Neural cell (in vitro differentiated cells): ENCODE results near the gene NPC1. TPM values are rescaled to one million over a fixed set of nuclear protein-coding genes. Genes with fewer than 3 reads are reported as not detected.

Experiments used
- H2AFZ ChIP-seq: fragments of 200-600, 300-800 bp; sonication (generic), shearing (Covaris generic); 2 replicates; pipeline ENCODE4 v1.6.0; 2014; ENCODE audit warnings: low read depth, mild to moderate bottlenecking, antibody characterized with exemption, low read length, moderate library complexity
- H3F3A ChIP-seq: fragments of 200-600 bp; shearing (Covaris generic); 2 replicates; pipeline ENCODE4 v1.6.1; 2016; ENCODE audit warnings: mild to moderate bottlenecking, moderate library complexity, mixed read lengths, antibody characterized with exemption, low read length; ENCODE audit not compliant: insufficient read depth, poor library complexity, severe bottlenecking
- H3K27ac ChIP-seq: fragments of 200-600, 300-800 bp; sonication (generic), shearing (Covaris generic); 2 replicates; pipeline ENCODE4 v1.5.1; 2014; ENCODE audit warnings: mild to moderate bottlenecking, low read length, moderate library complexity
- H3K27me3 ChIP-seq: fragments of 300-800, 200-600 bp; sonication (generic), shearing (Covaris generic); 2 replicates; pipeline ENCODE4 v1.6.0; 2014; ENCODE audit warnings: mild to moderate bottlenecking, low read depth, low read length, moderate library complexity; ENCODE audit not compliant: insufficient read depth
- H3K36me3 ChIP-seq: fragments of 300-800, 200-600 bp; sonication (generic), shearing (Covaris generic); 2 replicates; pipeline ENCODE4 v1.5.1; 2014; ENCODE audit warnings: mild to moderate bottlenecking, antibody characterized with exemption, low read length, moderate library complexity; ENCODE audit not compliant: insufficient read depth
- H3K4me2 ChIP-seq: fragments of 300-800, 200-600 bp; sonication (generic), shearing (Covaris generic); 2 replicates; pipeline ENCODE4 v1.6.0; 2014; ENCODE audit warnings: mild to moderate bottlenecking, low read length
- H3K4me3 ChIP-seq: fragments of 300-800, 200-600 bp; sonication (generic), shearing (Covaris generic); 2 replicates; pipeline ENCODE4 v1.5.1; 2014; ENCODE audit warnings: mild to moderate bottlenecking, low read length, moderate library complexity
- H3K79me2 ChIP-seq: fragments of 200-600 bp; shearing (Covaris generic); replicated peaks from 2 replicates; pipeline ENCODE4 v1.6.0; 2014; ENCODE audit warnings: mild to moderate bottlenecking, low read length, moderate library complexity; ENCODE audit not compliant: insufficient read depth
- H3K9ac ChIP-seq: fragments of 300-800, 200-600 bp; sonication (generic), shearing (Covaris generic); 2 replicates; pipeline ENCODE4 v1.6.1; 2016; ENCODE audit warnings: mild to moderate bottlenecking, low read length, mixed read lengths
- H3K9me2 ChIP-seq: fragments of 200-600 bp; shearing (Covaris generic); 2 replicates; pipeline ENCODE4 v1.6.1; 2016; ENCODE audit warnings: mild to moderate bottlenecking, low read length, mixed read lengths; ENCODE audit not compliant: insufficient read depth
- H3K9me3 ChIP-seq: fragments of 200-600, 300-800 bp; sonication (generic), shearing (Covaris generic); 2 replicates; pipeline ENCODE4 v1.6.1; 2016; ENCODE audit warnings: mild to moderate bottlenecking, mixed run types, low read length, moderate library complexity, mixed read lengths
- H4K20me1 ChIP-seq: fragments of 200-600 bp; shearing (Covaris generic); 2 replicates; pipeline ENCODE4 v1.6.1; 2016; ENCODE audit warnings: mild to moderate bottlenecking, mixed run types; ENCODE audit not compliant: insufficient read depth
- EP300 ChIP-seq: fragments of 450-650 bp; conservative IDR thresholded peaks from 2 replicates; pipeline ENCODE4 v1.6.1; 2014; ENCODE audit warnings: antibody characterized with exemption, mild to moderate bottlenecking, moderate library complexity; ENCODE audit not compliant: poor library complexity, severe bottlenecking
- EZH2 ChIP-seq: fragments of 200-600, 300-800 bp; shearing (Covaris generic), sonication (generic); IDR thresholded peaks from 2 replicates; pipeline ENCODE4 v1.6.1; 2014; ENCODE audit warnings: antibody characterized with exemption, low read length, borderline replicate concordance, mild to moderate bottlenecking; ENCODE audit not compliant: insufficient read depth, poor library complexity, severe bottlenecking
- MXI1 ChIP-seq: fragments of 450-650 bp; conservative IDR thresholded peaks from 2 replicates; pipeline ENCODE4 v1.6.1; 2014; ENCODE audit warnings: antibody characterized with exemption, mild to moderate bottlenecking; ENCODE audit not compliant: poor library complexity, severe bottlenecking
- POLR2AphosphoS5 ChIP-seq: IDR thresholded peaks from 2 replicates; pipeline ENCODE4 v1.6.1; 2012
- RAD21 ChIP-seq: fragments of 450-650 bp; conservative IDR thresholded peaks from 2 replicates; pipeline ENCODE4 v1.6.1; 2014; ENCODE audit warnings: antibody characterized with exemption, mild to moderate bottlenecking, moderate library complexity
- SMC3 ChIP-seq: fragments of 450-650 bp; conservative IDR thresholded peaks from 2 replicates; pipeline ENCODE4 v1.6.1; 2014; ENCODE audit warnings: antibody characterized with exemption, mild to moderate bottlenecking, moderate library complexity; ENCODE audit not compliant: poor library complexity
- TAF1 ChIP-seq: IDR thresholded peaks from 2 replicates; pipeline ENCODE4 v1.6.1; 2012; ENCODE audit warnings: low read depth
- polyA plus RNA-seq: library from polyadenylated mRNA; depleted of rRNA; stranded (reverse); fragments of >200 nt; gene quantifications from 2 replicates; pipeline ENCODE4 v1.2.3, GENCODE V29; 2014
- TF ChIP-seq, protein P1 (sequence below): fragments of 450-650 bp; IDR thresholded peaks from 2 replicates; pipeline ENCODE4 v1.5.1; 2014; ENCODE audit warnings: antibody characterized with exemption, mild to moderate bottlenecking, moderate library complexity; ENCODE audit not compliant: poor library complexity, severe bottlenecking
- TF ChIP-seq, protein P2 (sequence below): IDR thresholded peaks from 2 replicates; pipeline ENCODE4 v1.6.1; 2012; ENCODE audit warnings: borderline replicate concordance

NPC1 gene
- polyA plus RNA-seq, 1 donor from 2014 or later: 20.9 TPM

DNA sequence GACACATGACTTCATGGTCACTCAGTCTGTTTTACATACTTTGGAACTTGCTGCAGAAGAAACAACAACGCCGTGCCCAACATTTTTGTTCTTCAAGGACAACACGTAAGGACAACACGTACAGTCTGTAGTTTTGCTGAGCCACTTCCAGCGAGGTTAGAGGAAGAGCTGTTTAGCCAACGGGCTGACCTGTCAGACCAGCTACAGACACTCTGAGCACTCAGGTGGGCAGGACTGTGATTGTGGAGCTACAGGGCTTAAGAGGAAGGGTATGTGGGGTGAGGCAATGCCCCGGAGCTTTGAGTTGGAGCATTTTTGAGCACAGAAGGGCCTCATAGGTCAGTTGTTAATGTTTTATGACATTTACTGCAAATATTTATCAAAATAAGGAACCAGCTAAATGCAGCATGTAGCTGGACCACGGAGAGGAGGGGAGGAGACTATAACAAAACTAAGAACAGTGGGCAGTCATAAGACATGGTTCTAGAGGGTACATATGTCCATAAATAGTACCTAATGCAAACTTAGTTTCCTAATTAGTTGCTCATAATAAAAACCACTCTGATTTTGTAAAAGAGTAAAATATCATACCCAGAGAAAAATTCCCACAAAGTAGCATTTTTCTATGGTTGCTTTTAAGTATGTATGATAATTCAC is 26.3 kb upstream of the NPC1 start:
- TF ChIP-seq SMC3: no peak
- TF ChIP-seq MXI1: no peak
- TF ChIP-seq EP300: no peak
- TF ChIP-seq EZH2: no peak
- TF ChIP-seq RAD21: no peak
- TF ChIP-seq, protein P1, sequence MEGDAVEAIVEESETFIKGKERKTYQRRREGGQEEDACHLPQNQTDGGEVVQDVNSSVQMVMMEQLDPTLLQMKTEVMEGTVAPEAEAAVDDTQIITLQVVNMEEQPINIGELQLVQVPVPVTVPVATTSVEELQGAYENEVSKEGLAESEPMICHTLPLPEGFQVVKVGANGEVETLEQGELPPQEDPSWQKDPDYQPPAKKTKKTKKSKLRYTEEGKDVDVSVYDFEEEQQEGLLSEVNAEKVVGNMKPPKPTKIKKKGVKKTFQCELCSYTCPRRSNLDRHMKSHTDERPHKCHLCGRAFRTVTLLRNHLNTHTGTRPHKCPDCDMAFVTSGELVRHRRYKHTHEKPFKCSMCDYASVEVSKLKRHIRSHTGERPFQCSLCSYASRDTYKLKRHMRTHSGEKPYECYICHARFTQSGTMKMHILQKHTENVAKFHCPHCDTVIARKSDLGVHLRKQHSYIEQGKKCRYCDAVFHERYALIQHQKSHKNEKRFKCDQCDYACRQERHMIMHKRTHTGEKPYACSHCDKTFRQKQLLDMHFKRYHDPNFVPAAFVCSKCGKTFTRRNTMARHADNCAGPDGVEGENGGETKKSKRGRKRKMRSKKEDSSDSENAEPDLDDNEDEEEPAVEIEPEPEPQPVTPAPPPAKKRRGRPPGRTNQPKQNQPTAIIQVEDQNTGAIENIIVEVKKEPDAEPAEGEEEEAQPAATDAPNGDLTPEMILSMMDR: no peak
- TF ChIP-seq POLR2AphosphoS5: no peak
- TF ChIP-seq TAF1: no peak
- TF ChIP-seq, protein P2, sequence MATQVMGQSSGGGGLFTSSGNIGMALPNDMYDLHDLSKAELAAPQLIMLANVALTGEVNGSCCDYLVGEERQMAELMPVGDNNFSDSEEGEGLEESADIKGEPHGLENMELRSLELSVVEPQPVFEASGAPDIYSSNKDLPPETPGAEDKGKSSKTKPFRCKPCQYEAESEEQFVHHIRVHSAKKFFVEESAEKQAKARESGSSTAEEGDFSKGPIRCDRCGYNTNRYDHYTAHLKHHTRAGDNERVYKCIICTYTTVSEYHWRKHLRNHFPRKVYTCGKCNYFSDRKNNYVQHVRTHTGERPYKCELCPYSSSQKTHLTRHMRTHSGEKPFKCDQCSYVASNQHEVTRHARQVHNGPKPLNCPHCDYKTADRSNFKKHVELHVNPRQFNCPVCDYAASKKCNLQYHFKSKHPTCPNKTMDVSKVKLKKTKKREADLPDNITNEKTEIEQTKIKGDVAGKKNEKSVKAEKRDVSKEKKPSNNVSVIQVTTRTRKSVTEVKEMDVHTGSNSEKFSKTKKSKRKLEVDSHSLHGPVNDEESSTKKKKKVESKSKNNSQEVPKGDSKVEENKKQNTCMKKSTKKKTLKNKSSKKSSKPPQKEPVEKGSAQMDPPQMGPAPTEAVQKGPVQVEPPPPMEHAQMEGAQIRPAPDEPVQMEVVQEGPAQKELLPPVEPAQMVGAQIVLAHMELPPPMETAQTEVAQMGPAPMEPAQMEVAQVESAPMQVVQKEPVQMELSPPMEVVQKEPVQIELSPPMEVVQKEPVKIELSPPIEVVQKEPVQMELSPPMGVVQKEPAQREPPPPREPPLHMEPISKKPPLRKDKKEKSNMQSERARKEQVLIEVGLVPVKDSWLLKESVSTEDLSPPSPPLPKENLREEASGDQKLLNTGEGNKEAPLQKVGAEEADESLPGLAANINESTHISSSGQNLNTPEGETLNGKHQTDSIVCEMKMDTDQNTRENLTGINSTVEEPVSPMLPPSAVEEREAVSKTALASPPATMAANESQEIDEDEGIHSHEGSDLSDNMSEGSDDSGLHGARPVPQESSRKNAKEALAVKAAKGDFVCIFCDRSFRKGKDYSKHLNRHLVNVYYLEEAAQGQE: no peak
- no peaks in the 10 kb centered on the region for H4K20me1 ChIP-seq
- no peak overlapping the region for H3K4me3 ChIP-seq
- H2AFZ ChIP-seq: no peak overlapping the region
- no peaks in the 10 kb centered on the region for H3K9me3 ChIP-seq
- H3K27ac ChIP-seq: no peak overlapping the region
- H3K36me3 ChIP-seq: no peaks in the 10 kb centered on the region
- no peaks in the 10 kb centered on the region for H3K27me3 ChIP-seq
- H3K4me2 ChIP-seq: no peak overlapping the region
- H3K9me2 ChIP-seq: no peaks in the 10 kb centered on the region
- H3F3A ChIP-seq: no peaks in the 10 kb centered on the region
- H3K79me2 ChIP-seq: no peaks in the 10 kb centered on the region
- no peak overlapping the region for H3K9ac ChIP-seq

GRCh38 chr18:23609390-23610023 is 23.2 kb upstream of the NPC1 start:
- Histone ChIP-seq H3K9me2 (no peaks in the 10 kb centered on the region), H3K27ac (no peak overlapping the region), H3K27me3 (no peaks in the 10 kb centered on the region), H3F3A (no peaks in the 10 kb centered on the region), H2AFZ (no peak overlapping the region), H3K9ac (no peak overlapping the region), H3K36me3 (no peaks in the 10 kb centered on the region), H3K4me3 (no peak overlapping the region), H4K20me1 (no peaks in the 10 kb centered on the region), H3K4me2 (no peak overlapping the region), H3K9me3 (no peaks in the 10 kb centered on the region), H3K79me2 (no peaks in the 10 kb centered on the region)
- TF ChIP-seq SMC3 (no peak), EZH2 (no peak), RAD21 (no peak), TAF1 (no peak), POLR2AphosphoS5 (no peak), EP300 (no peak), MXI1 (no peak)
- TF ChIP-seq, protein P1: no peak
- TF ChIP-seq, protein P2: no peak
